GM19438 (cell line): ENCODE measurements around the gene ITGA8.
A peak's percentile ranks its signal among the peaks of the same experiment; 100 is the strongest.
"Not testable (repeated sequence)": the region's sequence is repeated elsewhere in the genome, so short reads cannot be mapped to it uniquely, and the experiment has no call there.

Experiments used
- ATAC-seq: cut with Tn5 transposase; IDR thresholded peaks from one replicate; pipeline ENCODE4 v1.9.1; 2021; ENCODE audit warnings: low read depth; ENCODE audit not compliant: unreplicated experiment

ITGA8 gene

DNA sequence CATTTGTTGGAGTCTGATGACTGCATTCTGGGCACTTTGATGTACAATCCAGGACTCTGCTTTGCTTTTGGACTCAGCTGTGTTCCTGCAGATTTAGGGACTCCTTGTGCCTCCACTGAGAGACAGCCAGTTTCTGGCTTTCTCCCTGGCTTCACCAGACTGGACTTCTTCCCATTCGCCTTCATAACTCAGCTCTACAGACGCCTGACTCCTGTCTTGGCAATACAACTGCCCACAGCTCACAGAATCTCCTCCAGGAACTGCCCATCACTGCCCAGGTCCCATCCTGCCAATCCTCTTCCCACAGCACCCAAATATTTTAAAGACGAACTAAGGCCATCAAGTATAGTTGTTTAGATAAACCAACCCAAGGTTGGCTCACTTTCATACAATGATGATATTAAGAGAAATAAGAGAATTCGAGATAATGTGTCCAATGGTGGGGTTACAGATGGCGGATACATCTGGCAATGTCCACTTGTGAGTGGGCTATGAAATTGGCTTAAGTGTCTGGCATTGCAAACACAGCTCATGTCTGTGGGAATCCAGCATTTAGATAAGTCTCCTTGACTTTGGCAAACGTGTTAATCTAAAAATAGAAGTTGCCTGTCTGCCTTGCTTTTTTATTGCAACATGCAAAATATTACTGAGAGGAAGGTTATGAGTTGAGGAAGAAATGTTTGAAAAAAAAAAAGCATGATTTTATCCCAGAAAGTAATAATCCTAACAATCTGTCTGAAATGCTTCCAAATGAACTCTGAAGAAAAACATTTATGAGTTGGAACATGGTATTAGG, 95.1 kb downstream of the ITGA8 start:
- no peak for ATAC-seq

DNA sequence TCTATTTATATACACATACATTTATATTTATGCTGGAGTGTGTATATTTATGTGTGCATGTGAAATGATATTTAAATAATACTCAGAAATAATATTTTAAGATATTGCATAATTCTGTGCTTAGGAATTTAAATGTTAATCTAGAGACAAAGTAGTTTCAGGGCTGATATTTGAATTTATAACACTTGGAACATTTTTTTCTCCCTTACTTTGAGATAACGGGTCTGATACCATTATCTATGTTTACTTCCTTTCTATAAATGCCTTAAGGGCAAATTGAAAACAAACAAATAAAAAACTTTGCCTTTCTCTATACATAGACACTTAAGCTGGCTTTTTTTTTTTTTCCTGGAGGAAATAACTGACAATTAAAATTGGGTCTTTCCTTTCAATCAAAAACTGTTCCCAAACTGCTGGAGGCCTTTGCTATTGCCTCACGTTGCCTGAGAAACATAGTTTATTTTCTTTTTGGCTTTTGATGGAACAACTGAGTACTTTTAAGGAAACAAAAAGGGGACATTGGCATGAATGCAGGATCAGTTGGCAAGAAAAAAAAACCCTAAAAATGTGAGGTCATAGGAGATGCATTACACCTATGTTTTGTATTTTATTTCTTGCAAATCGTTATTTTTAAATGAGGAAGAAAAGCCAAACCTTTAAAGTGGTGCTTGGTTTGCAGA, 98.7 kb downstream of the ITGA8 start:
- ATAC-seq = no peak

DNA sequence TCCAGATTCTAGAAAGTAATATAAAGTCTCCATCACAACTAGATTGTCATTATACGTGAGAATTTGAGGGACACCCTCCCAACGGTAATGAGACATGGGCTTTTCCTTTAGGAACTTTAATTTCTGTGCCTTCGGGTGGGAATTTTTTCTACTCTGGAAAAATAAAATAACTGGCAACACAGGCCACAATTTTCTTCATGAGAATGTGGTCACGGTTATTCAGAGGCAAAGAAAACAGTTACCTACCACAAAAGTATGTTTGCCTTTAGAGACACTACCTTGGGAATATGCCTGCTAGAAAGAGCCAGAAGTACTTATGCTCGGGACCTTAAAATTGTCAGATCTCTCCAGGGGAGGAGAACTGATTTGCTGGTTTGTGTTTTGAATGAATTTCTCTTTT, 99.4 kb downstream of the ITGA8 start:
- no peak for ATAC-seq

DNA sequence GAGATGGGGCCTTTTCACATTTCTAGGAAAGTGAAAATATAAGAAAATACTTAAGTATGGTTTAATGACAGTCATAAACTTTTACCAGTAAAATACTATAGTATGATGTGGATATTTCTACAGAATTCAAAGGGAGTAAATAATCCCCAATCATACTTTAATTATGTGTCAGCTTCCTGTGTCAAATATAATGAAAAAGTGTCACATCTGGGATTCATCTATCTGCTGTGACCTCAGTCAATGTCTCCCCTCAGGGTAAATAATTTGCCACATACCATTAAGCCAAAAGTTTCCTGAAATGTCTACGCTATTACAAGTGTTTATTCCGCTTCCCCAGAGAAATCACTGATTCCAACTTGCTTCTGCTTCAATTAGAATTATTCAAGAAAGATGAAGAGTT, 110.5 kb downstream of the ITGA8 start:
- ATAC-seq = no peak

DNA sequence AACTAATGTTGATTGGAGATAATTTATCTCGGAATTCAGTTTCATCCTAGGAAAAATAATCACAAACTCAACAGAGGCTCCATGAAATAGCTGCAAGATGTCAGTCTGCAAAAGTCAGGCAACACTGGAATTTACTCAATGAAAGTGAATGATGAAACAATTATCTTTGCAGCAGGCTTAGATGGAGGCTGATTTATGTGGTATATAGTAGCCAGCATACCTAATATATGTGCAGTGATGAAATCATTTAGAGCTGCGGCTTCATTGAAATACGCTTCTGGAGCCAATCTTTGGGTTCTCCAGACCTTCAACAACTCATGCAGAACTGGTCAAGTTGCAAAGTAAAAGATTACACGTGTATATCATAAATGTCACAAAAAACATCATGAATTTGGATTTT, 113.3 kb downstream of the ITGA8 start:
- no peak for ATAC-seq

DNA sequence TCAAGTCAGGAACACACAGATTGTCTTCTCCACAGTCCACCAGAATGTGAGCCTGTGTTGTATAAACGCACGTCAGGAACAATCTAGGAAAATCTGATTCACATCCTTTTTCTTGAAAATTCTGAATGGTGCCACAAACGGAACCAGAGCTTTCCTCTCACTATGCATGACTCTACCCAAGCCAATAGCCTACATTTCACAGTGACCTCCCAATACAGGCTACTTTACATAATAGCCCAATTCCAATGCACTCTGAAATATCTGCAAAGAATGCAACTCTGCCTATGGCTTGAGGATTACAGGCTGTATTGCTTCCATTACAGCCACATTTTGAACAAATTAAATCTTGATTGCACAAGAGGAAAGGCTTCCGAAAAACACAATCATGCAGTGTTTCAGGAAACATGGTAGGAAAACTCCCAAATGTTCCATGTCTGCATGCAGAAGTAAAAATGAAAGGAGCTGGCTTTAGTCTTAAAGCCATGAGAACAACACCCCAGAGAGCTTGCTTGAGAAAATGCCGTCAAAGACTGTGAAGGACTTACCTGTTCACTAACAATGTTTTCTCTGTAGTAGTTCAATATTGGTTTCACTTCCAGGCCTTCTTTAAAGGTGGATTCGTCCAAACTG, 113.9 kb downstream of the ITGA8 start:
- ATAC-seq = no peak

DNA sequence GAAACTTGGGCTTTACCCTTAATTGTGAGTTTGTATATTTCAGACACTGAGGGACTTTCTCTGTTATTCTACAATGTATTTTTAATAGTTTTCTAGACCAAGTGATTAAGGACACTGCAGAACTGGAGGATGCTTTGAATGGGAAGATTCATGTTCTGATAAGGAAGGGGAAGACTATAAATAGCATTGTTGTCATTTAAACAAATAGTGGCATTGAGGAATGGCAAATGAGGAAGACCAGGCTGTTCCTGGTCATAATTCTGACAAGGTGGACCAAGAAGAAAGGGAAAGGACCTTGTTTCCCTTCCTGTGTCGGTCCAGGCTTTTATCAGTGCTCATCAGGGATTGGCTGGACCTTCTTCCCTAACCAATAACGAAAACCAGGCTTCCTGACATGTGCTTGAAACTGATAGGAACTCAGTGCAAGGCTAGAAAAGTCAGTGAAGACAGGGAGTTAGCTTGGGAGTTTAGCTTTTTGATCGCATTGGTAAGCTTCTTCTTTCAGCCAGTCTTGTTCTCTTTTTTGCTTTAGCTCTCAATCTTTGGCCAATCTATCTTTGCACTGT, 116.2 kb downstream of the ITGA8 start:
- no peak for ATAC-seq

DNA sequence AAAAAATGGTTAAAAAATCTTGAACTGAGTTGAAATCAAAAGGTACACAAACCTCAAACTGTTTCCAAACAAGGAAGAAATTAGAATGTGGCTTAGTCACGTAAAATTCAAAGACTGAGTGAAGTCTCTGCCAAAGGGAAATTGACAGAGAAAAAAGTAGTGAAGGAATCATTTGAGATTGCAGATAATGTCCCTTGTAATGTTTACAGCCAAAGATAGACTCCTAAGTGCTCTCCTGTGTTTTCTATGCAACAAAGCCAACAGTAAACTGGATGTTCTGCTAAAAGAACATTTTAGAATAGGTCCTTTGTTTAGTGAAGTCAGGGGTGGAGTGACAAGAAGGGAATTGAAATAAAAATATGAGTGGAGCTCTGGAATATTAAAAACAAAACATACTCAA, 117.9 kb downstream of the ITGA8 start:
- ATAC-seq = no peak

DNA sequence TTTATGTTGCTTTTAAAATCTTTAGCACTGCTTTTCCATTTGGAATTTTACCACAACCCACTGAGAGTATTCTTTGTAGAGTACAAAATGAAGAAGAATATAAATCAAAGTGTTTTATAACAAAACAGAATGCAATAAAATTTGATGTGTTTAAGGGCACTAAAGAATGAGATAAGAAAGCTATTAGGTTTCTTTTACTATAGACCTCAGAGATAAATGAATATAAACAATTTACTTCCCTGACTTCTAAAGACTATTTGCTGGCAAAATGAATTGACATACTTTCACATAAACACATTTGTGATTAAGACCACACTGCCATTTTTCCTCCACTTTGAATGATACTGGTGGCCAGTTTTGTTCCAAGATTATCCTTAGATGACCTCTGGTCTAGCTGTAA, 124.5 kb downstream of the ITGA8 start:
- ATAC-seq = no peak

DNA sequence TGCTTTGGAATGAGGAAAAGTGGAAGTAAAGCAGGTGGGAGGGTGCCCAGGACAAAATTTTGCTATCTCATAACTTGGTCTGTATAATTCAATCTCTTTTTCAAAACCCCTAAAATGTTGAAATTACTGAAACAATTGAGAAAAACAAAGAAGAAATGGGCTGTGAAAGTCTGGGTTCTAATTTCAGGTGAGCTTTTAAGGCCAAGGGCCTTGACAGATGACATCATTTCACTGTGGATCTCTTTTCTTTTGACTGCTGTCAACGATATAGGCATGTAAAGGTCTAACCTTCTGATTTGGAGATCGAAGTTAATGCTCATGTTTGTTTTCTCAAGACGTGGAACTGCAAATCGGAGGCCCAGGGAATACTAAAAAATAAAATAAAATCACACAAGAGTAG, 127.8 kb downstream of the ITGA8 start:
- ATAC-seq = no peak

DNA sequence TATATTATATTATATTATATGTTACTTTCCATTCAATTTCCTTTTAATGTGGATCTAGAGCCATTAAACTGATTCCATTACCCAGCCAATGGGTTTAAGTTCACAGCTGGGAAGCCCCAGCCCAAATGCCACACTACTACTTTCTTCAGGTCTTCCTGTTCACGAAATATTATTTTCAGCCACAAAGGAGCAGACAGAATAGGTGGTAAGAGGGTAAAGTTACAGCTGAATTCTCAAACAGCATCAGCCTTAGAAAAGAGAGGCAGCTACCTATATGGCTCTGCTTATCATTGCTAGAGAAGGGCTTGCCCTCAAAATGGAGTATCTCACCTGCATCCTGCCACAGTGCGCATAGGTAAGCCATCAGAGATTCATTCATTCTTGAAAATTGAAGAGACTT, 128.3 kb downstream of the ITGA8 start:
- no peak for ATAC-seq

DNA sequence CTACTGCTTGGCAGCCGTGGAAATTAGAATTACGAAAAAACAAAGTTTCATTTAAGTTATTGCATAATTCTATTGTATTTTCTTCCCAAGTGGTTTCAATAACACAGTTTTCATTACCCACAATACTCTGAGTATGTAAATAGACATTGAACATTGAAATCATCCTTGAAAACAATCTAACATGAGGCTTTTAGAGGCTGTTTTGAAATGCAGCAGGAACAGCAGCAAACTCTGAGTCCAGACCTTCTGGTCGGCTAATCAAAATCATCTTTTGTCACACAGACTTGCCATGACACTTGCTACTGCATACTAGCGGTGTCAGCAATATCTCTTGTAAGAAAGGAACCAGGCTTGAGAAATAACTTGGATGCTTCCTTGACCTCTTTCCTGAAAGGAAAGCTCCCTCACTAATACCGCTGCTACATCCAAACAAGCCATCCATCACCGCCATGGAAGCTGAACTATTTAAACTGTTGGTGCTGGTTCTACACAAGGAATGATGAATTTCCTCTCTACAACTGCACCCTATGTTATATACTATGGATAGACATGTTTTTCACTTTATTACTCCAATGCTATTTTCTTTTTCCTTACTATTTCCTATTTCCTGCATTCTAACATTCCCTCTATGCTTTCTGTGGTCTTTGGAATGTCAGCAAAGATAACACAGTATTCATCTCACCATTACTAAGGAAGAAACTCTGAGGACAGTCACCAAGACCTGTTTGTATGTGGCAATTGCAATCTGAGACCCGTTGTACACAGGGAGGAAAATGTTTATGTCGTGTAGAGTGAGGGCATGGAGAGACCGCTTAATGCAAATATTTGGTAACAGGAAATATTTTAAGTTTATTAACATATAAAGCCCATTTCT, 130.8 kb downstream of the ITGA8 start:
- no peak for ATAC-seq

DNA sequence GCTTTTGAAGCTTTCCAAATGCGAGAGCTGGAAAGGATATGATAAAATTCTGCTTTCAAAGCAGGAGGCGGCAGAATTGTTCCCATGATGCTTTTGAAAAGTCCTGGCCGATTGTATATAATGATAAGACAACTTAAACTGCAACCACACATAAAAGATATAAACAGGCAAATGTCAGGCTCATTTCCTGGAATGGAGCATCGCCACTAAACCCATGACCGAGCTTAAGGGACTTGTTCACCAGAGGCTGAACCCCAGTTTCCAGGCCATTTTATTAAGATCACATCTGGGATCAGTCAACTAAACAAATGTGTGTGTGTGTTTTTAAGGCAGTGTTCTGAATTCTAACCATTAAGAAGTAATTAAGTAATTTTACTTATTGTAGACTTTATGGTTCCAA, 131.6 kb downstream of the ITGA8 start:
- no peak for ATAC-seq

DNA sequence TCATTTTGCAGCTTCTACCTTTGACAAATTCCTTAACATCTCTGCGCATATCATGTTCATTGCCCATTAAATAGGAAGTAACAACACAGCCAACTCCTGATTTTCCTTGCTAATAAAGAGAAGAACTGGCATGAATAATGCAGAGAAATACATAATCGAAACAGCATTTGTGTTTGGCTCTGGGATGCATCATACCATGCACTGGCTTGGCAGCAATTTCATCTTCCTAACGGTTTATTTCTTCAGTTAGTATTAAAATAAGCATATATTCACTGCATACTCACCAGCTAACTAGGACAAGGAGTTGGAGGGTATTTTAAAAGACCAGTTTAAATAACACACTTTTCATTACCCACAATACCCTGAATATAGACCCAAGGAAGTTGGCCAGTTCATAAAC, 132.5 kb downstream of the ITGA8 start:
- ATAC-seq = no peak

DNA sequence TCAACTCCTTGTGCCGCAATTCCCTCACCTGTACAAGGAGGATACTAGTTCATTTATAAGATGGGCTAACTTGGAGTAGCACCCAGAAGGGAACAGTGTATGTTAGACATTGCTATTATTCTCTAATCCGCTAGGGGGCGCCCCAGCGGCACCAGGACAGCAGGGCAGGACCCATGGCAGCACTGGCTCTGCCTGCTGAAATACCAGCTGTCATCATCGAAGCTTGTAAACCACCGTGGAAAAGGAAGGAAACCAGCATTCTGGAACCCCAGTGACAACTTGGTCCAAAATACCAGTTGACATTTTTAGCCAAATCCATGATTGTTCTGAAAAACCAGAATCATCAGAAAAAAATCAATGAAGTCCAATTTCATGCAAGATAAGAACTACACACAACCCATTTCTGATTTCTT, 134.4 kb downstream of the ITGA8 start:
- ATAC-seq = peak; percentile 66

DNA sequence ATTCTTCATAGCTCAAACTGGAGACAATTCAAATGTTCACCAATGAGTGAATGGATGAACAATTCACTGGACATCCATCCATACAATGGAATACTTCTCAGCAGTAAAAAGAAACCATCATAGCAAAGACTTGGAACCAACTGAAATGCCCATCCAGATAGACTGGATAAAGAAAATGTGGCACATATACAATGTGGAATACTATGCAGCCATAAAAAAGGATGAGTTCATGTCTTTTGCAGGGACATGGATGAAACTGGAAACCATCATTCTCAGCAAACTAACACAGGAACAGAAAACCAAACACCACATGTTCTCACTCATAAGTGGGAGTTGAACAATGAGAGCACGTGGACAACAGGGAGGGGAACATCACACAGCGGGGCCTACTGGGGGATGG, 136.8 kb downstream of the ITGA8 start:
- not testable (repeated sequence) for ATAC-seq

DNA sequence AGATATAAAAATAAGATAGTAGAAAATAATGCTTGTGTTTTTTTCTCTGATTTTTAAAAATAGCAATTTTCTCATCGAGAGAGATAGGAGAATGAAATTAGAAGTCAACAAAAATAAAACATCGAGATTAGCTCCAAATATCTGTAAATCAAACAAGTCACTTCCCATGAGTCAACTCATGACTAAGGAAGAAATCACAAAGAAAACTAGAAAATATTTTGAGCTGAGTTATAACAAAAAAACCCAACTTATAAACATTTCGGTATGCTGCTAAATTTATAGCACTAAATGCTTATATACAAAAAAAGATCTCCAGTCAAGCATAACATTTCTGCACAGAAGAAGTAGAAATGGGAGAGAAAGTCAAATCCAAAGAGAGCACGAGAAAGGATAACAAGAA, 140.1 kb downstream of the ITGA8 start:
- ATAC-seq = no peak

DNA sequence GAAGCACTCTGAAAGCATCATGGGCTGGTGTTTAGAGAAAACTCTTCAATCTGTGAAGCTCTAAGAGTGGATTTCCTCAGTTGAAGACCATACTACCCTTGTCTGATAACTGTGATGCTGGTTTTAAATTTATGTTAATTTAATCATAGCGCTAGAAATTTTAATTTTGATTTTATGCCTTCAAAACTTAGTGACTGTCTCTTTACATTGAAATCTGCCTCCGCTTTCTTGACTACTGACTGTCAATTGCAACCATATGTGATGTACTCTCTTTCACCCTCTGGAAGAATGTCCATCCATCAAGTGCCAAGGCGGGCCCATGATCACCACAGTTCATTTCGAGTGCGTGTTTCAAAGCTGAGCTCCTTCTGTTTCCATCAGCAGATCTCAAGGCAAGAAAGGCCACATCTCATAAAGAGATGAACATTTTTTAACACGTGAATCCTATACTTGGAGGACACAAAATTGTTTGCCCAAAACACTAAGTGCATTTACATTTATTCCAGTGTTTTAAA, 147.1 kb downstream of the ITGA8 start:
- no peak for ATAC-seq

DNA sequence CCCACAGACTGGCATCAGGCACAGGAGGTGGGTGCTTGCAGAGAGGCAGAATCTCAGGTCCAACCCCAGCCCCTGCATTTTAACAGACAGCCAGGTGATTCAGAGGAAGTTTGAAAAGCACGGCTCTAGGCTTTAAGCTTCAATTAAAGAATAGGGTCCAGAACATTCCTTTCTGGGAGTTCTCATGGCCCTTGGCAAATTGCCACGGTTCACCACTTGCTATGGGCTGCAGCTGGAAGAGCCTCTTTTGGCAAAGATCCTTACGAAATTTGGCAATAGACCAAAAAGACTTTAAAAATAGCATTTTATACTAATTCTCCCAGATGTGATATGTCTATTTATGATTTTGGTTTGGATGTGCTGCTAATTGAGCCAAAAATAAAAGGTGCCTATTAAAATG, 148.1 kb downstream of the ITGA8 start:
- ATAC-seq = no peak

DNA sequence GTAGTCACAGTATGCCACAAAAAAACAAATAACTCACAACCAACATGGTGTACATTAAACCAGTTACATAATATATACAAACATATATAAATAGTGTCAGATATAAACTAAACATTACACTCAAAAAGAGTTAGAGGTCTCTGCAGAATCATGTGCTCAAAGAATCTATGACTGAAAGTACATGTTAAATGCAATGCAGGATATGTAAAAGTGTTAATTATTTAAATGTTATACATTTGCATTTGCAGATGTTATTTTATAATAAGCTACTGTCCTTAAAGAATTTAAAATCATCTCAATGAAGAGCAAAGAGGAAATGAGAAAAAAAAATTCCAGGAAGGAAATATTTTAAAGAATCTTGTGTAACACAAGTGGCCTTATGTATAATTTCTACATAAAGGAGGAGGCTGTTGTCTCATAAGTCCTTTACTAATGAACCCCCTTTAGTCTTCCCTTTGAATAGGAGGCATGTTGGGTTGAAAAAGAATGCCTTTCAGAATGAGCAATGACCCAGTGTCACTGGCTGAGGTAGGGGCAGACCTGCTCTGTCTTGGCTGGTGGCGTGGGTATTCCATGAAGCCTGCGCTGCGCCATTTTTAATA, 148.9 kb downstream of the ITGA8 start:
- ATAC-seq = no peak
